Measurements from ENCODE around the gene LEF1. TPM values are rescaled to one million over a fixed set of nuclear protein-coding genes. Genes with fewer than 3 reads are reported as not detected.

LEF1 gene
- polyA plus RNA-seq, 1 donor (not counting 4 experiments of a cell fraction or from before 2014, with no cell fraction given) = 1.5 TPM

DNA sequence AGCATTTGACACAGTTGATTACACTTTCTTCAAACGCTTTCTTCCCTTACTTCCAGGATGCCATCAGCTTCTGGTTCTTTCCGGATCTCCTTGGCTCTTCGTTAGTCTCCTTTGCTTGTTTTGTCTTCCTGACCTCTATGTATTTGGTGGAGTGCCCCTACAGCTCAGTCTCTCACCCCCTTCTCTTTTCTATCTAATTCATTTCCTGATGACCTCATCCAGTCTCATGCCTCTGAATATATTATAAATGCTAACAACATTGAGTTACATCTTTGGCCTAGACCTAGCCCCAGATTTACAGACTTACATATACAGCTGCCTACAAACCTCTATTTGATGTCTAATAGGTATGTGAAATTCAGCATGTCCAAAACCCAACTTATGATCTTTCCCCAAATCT lies 16.5 kb upstream of the LEF1 start:
- Histone ChIP-seq H3K79me2 (ENCODE audit: control insufficient read depth, insufficient read depth, low read length) (no peaks in the 10 kb centered on the region), H3K4me2 (ENCODE audit: control insufficient read depth, extremely low read depth, insufficient read depth, low read depth, low read length) (no peak overlapping the region), H3K9ac (ENCODE audit: control insufficient read depth, extremely low read depth, insufficient read depth, low read length) (no peak overlapping the region), H3K27me3 (ENCODE audit: control insufficient read depth, extremely low read depth, insufficient read depth, low read length) (peaks cover 3% of the 10 kb centered on the region), H2AFZ (ENCODE audit: control insufficient read depth, low read length) (no peak overlapping the region), H3K9me3 (ENCODE audit: control insufficient read depth, low read depth, low read length) (no peaks in the 10 kb centered on the region), H3K36me3 (ENCODE audit: control insufficient read depth in 2 of 2, extremely low read depth in 1 of 2, insufficient read depth in 2 of 2, low read length in 2 of 2) (no peaks in the 10 kb centered on the region), H3K9me1 (ENCODE audit: control insufficient read depth, extremely low read depth, insufficient read depth, low read length) (no peaks in the 10 kb centered on the region), H3K4me3 (ENCODE audit: control insufficient read depth in 2 of 3, extremely low read depth in 1 of 3, insufficient read depth in 2 of 3, low read depth in 1 of 3, low read length in 3 of 3) (no peak overlapping the region), H4K20me1 (ENCODE audit: control insufficient read depth, extremely low read depth, insufficient read depth, low read length) (no peaks in the 10 kb centered on the region), H3K4me1 (ENCODE audit: control insufficient read depth, extremely low read depth, insufficient read depth, low read length) (no peaks in the 10 kb centered on the region), H3K27ac (ENCODE audit: control insufficient read depth, insufficient read depth, low read length) (no peak overlapping the region)
- TF ChIP-seq, protein P1, sequence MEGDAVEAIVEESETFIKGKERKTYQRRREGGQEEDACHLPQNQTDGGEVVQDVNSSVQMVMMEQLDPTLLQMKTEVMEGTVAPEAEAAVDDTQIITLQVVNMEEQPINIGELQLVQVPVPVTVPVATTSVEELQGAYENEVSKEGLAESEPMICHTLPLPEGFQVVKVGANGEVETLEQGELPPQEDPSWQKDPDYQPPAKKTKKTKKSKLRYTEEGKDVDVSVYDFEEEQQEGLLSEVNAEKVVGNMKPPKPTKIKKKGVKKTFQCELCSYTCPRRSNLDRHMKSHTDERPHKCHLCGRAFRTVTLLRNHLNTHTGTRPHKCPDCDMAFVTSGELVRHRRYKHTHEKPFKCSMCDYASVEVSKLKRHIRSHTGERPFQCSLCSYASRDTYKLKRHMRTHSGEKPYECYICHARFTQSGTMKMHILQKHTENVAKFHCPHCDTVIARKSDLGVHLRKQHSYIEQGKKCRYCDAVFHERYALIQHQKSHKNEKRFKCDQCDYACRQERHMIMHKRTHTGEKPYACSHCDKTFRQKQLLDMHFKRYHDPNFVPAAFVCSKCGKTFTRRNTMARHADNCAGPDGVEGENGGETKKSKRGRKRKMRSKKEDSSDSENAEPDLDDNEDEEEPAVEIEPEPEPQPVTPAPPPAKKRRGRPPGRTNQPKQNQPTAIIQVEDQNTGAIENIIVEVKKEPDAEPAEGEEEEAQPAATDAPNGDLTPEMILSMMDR (optimal IDR thresholded peaks at IDR 0.05 in 1 of 3, IDR thresholded peaks at IDR 0.05 in 1 of 3, conservative IDR thresholded peaks at IDR 0.05 in 1 of 3; ENCODE audit: extremely low read depth in 1 of 3, insufficient read depth in 2 of 3, low read length in 3 of 3) = no peak
- no peak for TF ChIP-seq EZH2 (IDR thresholded peaks at IDR 0.05; ENCODE audit: low read length)
- DNase-seq (ENCODE audit: low read depth, low spot score) = no peak
- FAIRE-seq = no peak
- dilution Hi-C loops (cut with MboI; ENCODE audit: extremely low pct_ligation_motif_present, low sequenced_read_pairs) = no loop called here

DNA sequence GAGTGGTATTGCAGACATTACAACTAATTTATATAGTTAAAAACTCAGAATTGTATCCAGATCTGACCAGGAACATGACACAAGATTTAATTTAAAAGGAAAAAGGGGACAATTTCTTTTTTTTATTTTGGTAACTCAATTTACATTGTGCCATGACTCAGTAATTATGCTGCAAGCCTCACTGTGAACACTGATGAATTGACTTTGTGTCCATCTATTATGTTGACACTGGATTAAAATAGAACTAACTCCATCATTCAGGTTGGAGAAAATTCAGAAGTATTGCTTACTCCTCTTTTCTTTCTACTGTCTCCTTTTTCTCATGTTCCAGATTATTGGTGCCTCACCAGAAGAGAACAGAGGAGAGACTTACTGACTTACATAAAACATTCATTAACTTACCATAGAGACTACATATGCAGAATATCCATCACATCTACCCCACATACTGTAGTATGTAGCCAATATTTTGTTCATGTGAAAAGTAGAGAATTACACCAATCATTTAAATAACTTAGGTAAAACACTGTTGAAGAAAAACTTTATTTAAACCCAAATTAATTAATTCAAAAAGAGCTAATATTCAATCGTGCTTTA lies 15.8 kb upstream of the LEF1 start:
- DNase-seq (ENCODE audit: low read depth, low spot score) = no peak
- TF ChIP-seq, protein P1 (optimal IDR thresholded peaks at IDR 0.05 in 1 of 3, IDR thresholded peaks at IDR 0.05 in 1 of 3, conservative IDR thresholded peaks at IDR 0.05 in 1 of 3; ENCODE audit: extremely low read depth in 1 of 3, insufficient read depth in 2 of 3, low read length in 3 of 3) = no peak
- TF ChIP-seq EZH2 (IDR thresholded peaks at IDR 0.05; ENCODE audit: low read length) = no peak
- no peaks in the 10 kb centered on the region for H3K36me3 ChIP-seq (ENCODE audit: control insufficient read depth in 2 of 2, extremely low read depth in 1 of 2, insufficient read depth in 2 of 2, low read length in 2 of 2)
- H3K4me3 ChIP-seq (ENCODE audit: control insufficient read depth in 2 of 3, extremely low read depth in 1 of 3, insufficient read depth in 2 of 3, low read depth in 1 of 3, low read length in 3 of 3) = no peak overlapping the region
- no peak overlapping the region for H3K27ac ChIP-seq (ENCODE audit: control insufficient read depth, insufficient read depth, low read length)
- H4K20me1 ChIP-seq (ENCODE audit: control insufficient read depth, extremely low read depth, insufficient read depth, low read length) = no peaks in the 10 kb centered on the region
- peaks cover 3% of the 10 kb centered on the region for H3K27me3 ChIP-seq (ENCODE audit: control insufficient read depth, extremely low read depth, insufficient read depth, low read length)
- no peaks in the 10 kb centered on the region for H3K9me3 ChIP-seq (ENCODE audit: control insufficient read depth, low read depth, low read length)
- H3K4me2 ChIP-seq (ENCODE audit: control insufficient read depth, extremely low read depth, insufficient read depth, low read depth, low read length) = no peak overlapping the region
- H3K9me1 ChIP-seq (ENCODE audit: control insufficient read depth, extremely low read depth, insufficient read depth, low read length) = no peaks in the 10 kb centered on the region
- no peaks in the 10 kb centered on the region for H3K4me1 ChIP-seq (ENCODE audit: control insufficient read depth, extremely low read depth, insufficient read depth, low read length)
- no peak overlapping the region for H3K9ac ChIP-seq (ENCODE audit: control insufficient read depth, extremely low read depth, insufficient read depth, low read length)
- FAIRE-seq = no peak
- dilution Hi-C loops (cut with MboI; ENCODE audit: extremely low pct_ligation_motif_present, low sequenced_read_pairs) = no loop called here
- no peaks in the 10 kb centered on the region for H3K79me2 ChIP-seq (ENCODE audit: control insufficient read depth, insufficient read depth, low read length)
- no peak overlapping the region for H2AFZ ChIP-seq (ENCODE audit: control insufficient read depth, low read length)
